ENCODE measurements around the gene FCRLA.

Gene FCRLA

DNA sequence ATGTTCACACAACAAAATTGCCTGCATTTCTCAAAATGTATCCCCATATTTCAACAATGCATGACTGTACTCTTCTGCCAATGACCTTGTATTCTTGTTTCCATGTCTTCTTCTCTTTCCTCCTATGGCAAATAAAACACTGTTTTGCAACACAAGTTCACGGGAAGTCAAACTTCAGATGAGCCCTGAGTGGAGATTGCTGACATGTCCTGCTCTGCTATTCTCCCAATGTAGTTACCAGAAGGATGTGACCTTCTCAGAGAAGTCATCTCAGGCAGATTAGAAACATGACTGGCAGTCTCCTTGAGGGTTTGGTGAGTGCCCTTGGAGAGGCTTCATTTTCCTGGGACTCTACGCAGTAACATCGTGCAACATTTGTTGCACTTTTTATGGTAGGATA, 28.5 kb upstream of the FCRLA start:
- no peak for TF ChIP-seq EGR1 (IDR thresholded peaks at IDR 0.05)
- TF ChIP-seq ZBTB7A (IDR thresholded peaks at IDR 0.05; ENCODE audit: low read depth) = no peak
- TF ChIP-seq MAX (IDR thresholded peaks at IDR 0.05) = no peak
- TF ChIP-seq, protein P1, sequence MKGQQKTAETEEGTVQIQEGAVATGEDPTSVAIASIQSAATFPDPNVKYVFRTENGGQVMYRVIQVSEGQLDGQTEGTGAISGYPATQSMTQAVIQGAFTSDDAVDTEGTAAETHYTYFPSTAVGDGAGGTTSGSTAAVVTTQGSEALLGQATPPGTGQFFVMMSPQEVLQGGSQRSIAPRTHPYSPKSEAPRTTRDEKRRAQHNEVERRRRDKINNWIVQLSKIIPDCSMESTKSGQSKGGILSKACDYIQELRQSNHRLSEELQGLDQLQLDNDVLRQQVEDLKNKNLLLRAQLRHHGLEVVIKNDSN (IDR thresholded peaks at IDR 0.05) = no peak
- TF ChIP-seq CREB1 (IDR thresholded peaks at IDR 0.05; ENCODE audit: low read depth) = no peak
- no peak for TF ChIP-seq CEBPB (IDR thresholded peaks at IDR 0.05)
- TF ChIP-seq NFIC (IDR thresholded peaks at IDR 0.05) = no peak
- TF ChIP-seq FOXM1 (IDR thresholded peaks at IDR 0.05; ENCODE audit: borderline replicate concordance, low read depth) = no peak
- TF ChIP-seq RAD21 (IDR thresholded peaks at IDR 0.05; ENCODE audit: low read depth) = no peak
- TF ChIP-seq TAF1 (IDR thresholded peaks at IDR 0.05; ENCODE audit: low read depth) = no peak
- no peak for TF ChIP-seq TCF12 (IDR thresholded peaks at IDR 0.05; ENCODE audit: low read depth)
- no peak for TF ChIP-seq TEAD4 (IDR thresholded peaks at IDR 0.05)
- no peak for TF ChIP-seq YY1 (IDR thresholded peaks at IDR 0.05; ENCODE audit: low read depth)
- no peak for TF ChIP-seq EP300 (IDR thresholded peaks at IDR 0.05; ENCODE audit: borderline replicate concordance)
- TF ChIP-seq, protein P2, sequence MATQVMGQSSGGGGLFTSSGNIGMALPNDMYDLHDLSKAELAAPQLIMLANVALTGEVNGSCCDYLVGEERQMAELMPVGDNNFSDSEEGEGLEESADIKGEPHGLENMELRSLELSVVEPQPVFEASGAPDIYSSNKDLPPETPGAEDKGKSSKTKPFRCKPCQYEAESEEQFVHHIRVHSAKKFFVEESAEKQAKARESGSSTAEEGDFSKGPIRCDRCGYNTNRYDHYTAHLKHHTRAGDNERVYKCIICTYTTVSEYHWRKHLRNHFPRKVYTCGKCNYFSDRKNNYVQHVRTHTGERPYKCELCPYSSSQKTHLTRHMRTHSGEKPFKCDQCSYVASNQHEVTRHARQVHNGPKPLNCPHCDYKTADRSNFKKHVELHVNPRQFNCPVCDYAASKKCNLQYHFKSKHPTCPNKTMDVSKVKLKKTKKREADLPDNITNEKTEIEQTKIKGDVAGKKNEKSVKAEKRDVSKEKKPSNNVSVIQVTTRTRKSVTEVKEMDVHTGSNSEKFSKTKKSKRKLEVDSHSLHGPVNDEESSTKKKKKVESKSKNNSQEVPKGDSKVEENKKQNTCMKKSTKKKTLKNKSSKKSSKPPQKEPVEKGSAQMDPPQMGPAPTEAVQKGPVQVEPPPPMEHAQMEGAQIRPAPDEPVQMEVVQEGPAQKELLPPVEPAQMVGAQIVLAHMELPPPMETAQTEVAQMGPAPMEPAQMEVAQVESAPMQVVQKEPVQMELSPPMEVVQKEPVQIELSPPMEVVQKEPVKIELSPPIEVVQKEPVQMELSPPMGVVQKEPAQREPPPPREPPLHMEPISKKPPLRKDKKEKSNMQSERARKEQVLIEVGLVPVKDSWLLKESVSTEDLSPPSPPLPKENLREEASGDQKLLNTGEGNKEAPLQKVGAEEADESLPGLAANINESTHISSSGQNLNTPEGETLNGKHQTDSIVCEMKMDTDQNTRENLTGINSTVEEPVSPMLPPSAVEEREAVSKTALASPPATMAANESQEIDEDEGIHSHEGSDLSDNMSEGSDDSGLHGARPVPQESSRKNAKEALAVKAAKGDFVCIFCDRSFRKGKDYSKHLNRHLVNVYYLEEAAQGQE (IDR thresholded peaks at IDR 0.05; ENCODE audit: low read depth) = no peak

DNA sequence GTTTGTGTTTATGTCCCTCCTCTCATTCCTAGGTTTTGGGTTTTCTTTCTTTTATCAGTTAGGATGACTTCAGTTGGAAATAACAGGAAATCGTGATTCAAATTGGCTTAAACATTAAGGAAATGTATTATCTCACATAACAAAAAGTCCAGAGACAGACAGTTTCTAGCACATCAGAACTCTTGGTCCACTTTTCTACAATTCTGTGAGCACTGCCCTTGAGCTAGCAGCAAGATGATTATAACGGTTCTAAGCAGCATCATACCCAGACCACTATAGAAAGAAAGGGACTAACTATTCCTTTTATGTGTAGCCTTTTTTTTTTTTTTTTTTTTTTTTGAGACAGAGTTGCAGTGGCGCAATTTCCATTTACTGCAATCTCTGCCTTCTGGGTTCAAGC, 25.1 kb upstream of the FCRLA start:
- TF ChIP-seq CEBPB (IDR thresholded peaks at IDR 0.05) (no peak), MAX (IDR thresholded peaks at IDR 0.05) (no peak), YY1 (IDR thresholded peaks at IDR 0.05; ENCODE audit: low read depth) (no peak)

DNA sequence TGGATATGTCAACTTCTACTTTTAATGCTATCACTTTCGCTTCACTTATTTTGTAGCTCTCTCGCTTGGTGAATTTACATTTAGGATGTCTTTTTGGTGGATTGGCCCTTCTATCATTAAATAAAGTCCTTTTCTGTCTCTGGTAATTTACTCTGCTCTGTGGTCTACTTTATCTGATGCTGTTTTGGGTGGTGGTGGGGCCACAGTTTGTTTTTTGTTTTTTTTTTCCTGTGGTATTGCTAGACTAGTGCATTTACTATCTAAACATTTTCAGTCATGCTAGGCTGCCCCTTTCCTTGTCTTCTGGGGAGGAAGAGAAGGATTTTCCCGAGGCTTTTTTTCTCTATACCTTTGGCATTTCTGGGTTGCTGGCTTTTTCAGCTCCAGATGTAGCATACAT, 18.1 kb upstream of the FCRLA start:
- TF ChIP-seq FOXM1 (IDR thresholded peaks at IDR 0.05; ENCODE audit: borderline replicate concordance, low read depth) (no peak), EP300 (IDR thresholded peaks at IDR 0.05; ENCODE audit: borderline replicate concordance) (no peak), TAF1 (IDR thresholded peaks at IDR 0.05; ENCODE audit: low read depth) (no peak), TCF12 (IDR thresholded peaks at IDR 0.05; ENCODE audit: low read depth) (no peak), TEAD4 (IDR thresholded peaks at IDR 0.05) (no peak)

- TF ChIP-seq CREB1 (IDR thresholded peaks at IDR 0.05; ENCODE audit: low read depth) (no peak), NFIC (IDR thresholded peaks at IDR 0.05) (no peak)
Observed at GRCh38 chr1:161691846-161692245, 15.2 kb upstream of the FCRLA start.

- TF ChIP-seq FOXM1 (IDR thresholded peaks at IDR 0.05; ENCODE audit: borderline replicate concordance, low read depth) = no peak
- no peak for TF ChIP-seq TCF12 (IDR thresholded peaks at IDR 0.05; ENCODE audit: low read depth)
- TF ChIP-seq, protein P1 (IDR thresholded peaks at IDR 0.05) = no peak
- no peak for TF ChIP-seq ZBTB7A (IDR thresholded peaks at IDR 0.05; ENCODE audit: low read depth)
- TF ChIP-seq CEBPB (IDR thresholded peaks at IDR 0.05) = no peak
- no peak for TF ChIP-seq NFIC (IDR thresholded peaks at IDR 0.05)
- no peak for TF ChIP-seq TEAD4 (IDR thresholded peaks at IDR 0.05)
- TF ChIP-seq, protein P2 (IDR thresholded peaks at IDR 0.05; ENCODE audit: low read depth) = no peak
- no peak for TF ChIP-seq TAF1 (IDR thresholded peaks at IDR 0.05; ENCODE audit: low read depth)
- TF ChIP-seq MAX (IDR thresholded peaks at IDR 0.05) = no peak
- TF ChIP-seq EP300 (IDR thresholded peaks at IDR 0.05; ENCODE audit: borderline replicate concordance) = no peak
Observed at GRCh38 chr1:161702250-161702649, 4.8 kb upstream of the FCRLA start.

- TF ChIP-seq FOXM1 (IDR thresholded peaks at IDR 0.05; ENCODE audit: borderline replicate concordance, low read depth) (no peak), EGR1 (IDR thresholded peaks at IDR 0.05) (no peak), TAF1 (IDR thresholded peaks at IDR 0.05; ENCODE audit: low read depth) (no peak), CREB1 (IDR thresholded peaks at IDR 0.05; ENCODE audit: low read depth) (no peak), NFIC (IDR thresholded peaks at IDR 0.05) (no peak), YY1 (IDR thresholded peaks at IDR 0.05; ENCODE audit: low read depth) (no peak), MAX (IDR thresholded peaks at IDR 0.05) (no peak), EP300 (IDR thresholded peaks at IDR 0.05; ENCODE audit: borderline replicate concordance) (no peak), RAD21 (IDR thresholded peaks at IDR 0.05; ENCODE audit: low read depth) (no peak)
- TF ChIP-seq, protein P2 (IDR thresholded peaks at IDR 0.05; ENCODE audit: low read depth) = no peak
Observed at GRCh38 chr1:161705537-161705936, 1.5 kb upstream of the FCRLA start.
